Retina (tissue), 1 donor: ENCODE results near the gene HIF1AN.
"Not testable (repeated sequence)": the region's sequence is repeated elsewhere in the genome, so short reads cannot be mapped to it uniquely, and the experiment has no call there.

Experiments
- DNase-seq: peaks from one replicate; pipeline ENCODE4 v3.0.0-alpha.2; 2016

Gene HIF1AN

GRCh38 chr10:100567826-100568225 is 32.1 kb downstream of the HIF1AN start:
- no peak for DNase-seq

DNA sequence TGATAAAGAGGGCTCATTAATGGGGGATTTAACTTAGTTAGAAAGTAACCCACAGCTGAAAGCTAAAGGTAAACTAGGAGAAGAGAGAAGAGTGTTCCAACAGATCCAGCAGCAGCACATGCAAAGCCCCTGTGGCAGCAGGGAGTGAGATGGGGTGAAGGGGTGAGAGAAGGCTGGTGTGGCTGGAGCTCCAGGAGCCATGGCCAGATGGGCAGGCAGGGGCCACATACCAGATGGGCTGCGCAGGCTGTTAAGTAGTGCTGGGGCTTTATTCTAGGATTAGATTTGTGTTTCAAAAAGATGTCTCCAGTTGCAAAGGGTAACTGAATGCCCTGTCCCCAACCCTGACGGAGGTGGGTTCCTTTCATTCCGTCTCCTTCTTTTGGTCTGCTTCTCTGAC is 33.2 kb downstream of the HIF1AN start:
- DNase-seq, result no peak

DNA sequence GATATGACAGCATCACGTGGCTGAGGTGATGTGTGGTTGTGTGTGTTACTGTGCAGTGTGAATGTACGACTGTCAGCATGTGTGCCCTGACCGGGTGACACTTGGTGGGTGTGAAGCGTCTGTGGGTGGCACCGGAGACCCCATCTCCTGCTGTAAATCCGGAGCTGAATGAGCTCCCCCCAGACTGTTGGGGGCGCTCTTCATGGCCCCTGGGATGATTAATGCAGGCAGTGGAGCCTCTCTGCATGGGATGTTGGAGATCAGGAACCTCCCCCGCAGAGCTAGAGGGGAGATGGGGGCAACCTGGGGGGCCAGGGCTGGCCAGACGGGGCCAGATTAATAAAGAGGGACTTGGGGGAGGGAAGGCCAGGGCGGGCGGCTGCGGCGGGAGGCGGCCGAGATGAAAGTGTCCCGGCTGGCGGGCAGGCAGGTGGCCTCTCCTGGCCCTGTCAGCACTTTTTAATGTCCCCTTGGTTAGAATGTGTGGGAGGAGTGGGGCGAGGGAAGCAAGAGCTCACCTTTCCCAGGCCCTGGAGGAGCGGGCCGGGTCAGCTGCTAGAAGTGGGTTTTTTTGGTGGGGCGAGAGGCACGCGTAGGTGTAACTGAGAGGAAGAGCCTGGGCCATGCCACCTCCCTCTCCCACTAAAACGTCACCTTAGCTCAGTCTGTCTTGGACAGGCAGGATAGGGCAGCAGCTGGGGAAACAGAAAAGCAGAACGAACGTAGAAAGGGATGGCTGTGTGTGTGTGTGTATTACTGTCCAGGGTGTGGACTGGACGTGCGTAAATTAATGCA is 34.1 kb downstream of the HIF1AN start:
- no peak for DNase-seq

DNA sequence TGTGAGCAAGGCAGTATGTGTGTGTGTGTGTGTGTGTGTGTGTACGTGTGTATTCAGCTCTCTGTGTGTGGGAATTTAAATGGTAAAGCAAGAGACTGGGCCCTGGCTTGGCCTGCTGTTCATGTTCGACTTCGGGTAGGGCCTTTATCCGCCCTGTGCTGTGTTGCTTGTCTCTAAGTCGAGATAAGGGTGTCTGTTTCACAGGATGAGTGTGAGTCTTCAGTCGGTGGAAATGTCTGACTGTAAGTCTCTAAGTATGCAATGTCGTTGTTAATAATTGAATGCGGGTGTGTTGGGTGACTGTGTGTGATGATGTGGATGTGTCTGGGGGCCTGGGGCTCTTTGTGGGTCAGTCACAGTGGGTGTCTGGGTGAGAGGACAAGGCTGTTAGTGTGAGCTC is 34.8 kb downstream of the HIF1AN start:
- no peak for DNase-seq

GRCh38 chr10:100571084-100571856 is 35.5 kb downstream of the HIF1AN start:
- DNase-seq, result no peak

DNA sequence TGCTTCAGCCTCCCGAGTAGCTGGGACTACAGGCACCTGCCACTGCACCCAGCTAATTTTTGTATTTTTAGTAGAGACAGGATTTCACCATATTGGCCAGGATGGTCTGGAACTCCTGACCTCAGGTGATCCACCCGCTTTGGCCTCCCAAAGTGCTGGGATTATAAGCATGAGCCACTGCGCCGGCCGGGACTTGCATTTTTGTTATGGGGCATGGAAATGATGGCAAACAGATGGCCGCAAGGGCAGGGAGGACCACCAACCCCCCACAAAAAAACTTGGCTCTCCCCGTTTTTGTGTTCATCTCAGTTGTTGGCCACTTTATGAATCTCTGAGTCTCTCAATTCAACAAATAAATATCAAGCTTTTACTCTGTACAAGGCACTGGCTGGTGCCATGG is 39.4 kb downstream of the HIF1AN start:
- not testable (repeated sequence) for DNase-seq

- DNase-seq, result no peak
These were observed 40.0 kb downstream of the HIF1AN start for GRCh38 chr10:100575585-100576281.

DNA sequence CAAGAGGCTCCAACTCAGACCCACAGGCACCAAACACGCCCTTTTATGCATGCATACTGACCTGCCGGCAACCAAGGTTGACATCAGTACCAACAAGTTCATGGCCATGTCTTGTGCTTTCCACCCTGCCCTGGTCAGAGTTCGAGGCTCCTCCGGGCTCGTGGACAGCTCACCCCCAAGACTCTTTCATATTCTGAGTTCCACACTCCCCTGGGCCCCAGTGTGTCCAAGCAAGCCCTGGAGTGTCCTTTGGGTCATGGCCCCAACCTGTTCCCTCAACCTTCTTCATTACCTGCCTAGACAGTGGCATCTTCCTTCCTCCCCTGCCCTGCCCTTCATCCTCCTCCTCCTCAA is 40.5 kb downstream of the HIF1AN start:
- no peak for DNase-seq

GRCh38 chr10:100579261-100580090 is 43.7 kb downstream of the HIF1AN start:
- DNase-seq, result no peak

- no peak for DNase-seq
These were observed 51.2 kb downstream of the HIF1AN start for GRCh38 chr10:100586959-100587358.

GRCh38 chr10:100598166-100598565 is 62.4 kb downstream of the HIF1AN start:
- DNase-seq, result no peak

- no peak for DNase-seq
These were observed 64.5 kb downstream of the HIF1AN start for GRCh38 chr10:100600218-100600617.

- no peak for DNase-seq
These were observed 71.7 kb downstream of the HIF1AN start for GRCh38 chr10:100607439-100607838.
